ENCODE data around the gene PDE11A. TPM values are rescaled to one million over a fixed set of nuclear protein-coding genes. Genes with fewer than 3 reads are reported as not detected.

The PDE11A gene
- total and polyA plus RNA-seq, 2 of the 8 experiments (the other 6 are each of a cell fraction or from before 2014, with no cell fraction given), result 0.19 to 0.23 TPM

- Histone ChIP-seq H4K20me1 (replicated peaks in 1 of 2; ENCODE audit: control insufficient read depth in 1 of 2, insufficient read depth in 2 of 2, low read length in 2 of 2) (peaks cover 0 to 1% of the 10 kb centered on the region in 2 experiments), H3K23ac (ENCODE audit: insufficient read length) (no peak overlapping the region), H3K23me2 (ENCODE audit: low read depth, low read length) (no peaks in the 10 kb centered on the region), H2BK120ac (replicated peaks; ENCODE audit: low read depth, low read length) (no peak overlapping the region), H2BK20ac (ENCODE audit: low read length) (no peak overlapping the region), H3K79me1 (ENCODE audit: low read depth, low read length) (no peaks in the 10 kb centered on the region), H3K79me2 (ENCODE audit: control insufficient read depth in 1 of 2, insufficient read depth in 2 of 2, low read length in 2 of 2) (no peaks in the 10 kb centered on the region), H4K5ac (ENCODE audit: insufficient read length, low read depth, low read length) (no peak overlapping the region), H2BK5ac (ENCODE audit: low read depth, low read length) (no peak overlapping the region), H4K91ac (replicated peaks; ENCODE audit: insufficient read length, low read length) (no peak overlapping the region), H3K4me2 (ENCODE audit: insufficient read depth in 1 of 2, low read depth in 2 of 2, low read length in 2 of 2) (no peak overlapping the region), H3K27me3 (replicated peaks in 1 of 4; ENCODE audit: control insufficient read depth in 3 of 4, extremely low read depth in 1 of 4, insufficient read depth in 3 of 4, low read length in 3 of 4) (no peaks in the 10 kb centered on the region), H2AFZ (ENCODE audit: low read length) (no peak overlapping the region), H3K18ac (ENCODE audit: extremely low read depth, low read length) (no peak overlapping the region), H3K9ac (replicated peaks in 1 of 4; ENCODE audit: extremely low read depth in 1 of 4, low read depth in 3 of 4, low read length in 3 of 4) (no peak overlapping the region), H3K4me1 (replicated peaks in 1 of 4; ENCODE audit: control insufficient read depth in 3 of 4, insufficient read depth in 4 of 4, low read length in 3 of 4) (no peaks in the 10 kb centered on the region), H3K4ac (replicated peaks; ENCODE audit: insufficient read length, low read depth, low read length) (no peak overlapping the region), H3K4me3 (ENCODE audit: extremely low read depth in 1 of 4, insufficient read depth in 2 of 4, low read depth in 3 of 4, low read length in 4 of 4) (no peak overlapping the region), H2AK5ac (ENCODE audit: low read depth, low read length) (no peak overlapping the region), H3K36me3 (ENCODE audit: control insufficient read depth in 2 of 4, insufficient read depth in 4 of 4, low read length in 3 of 4) (no peaks in the 10 kb centered on the region), H3K9me3 (ENCODE audit: insufficient read depth in 2 of 2, low read depth in 1 of 2, low read length in 1 of 2) (no peaks in the 10 kb centered on the region), H4K8ac (ENCODE audit: extremely low read depth, insufficient read depth, low read length) (no peak overlapping the region), H2BK12ac (ENCODE audit: low read depth, low read length) (no peak overlapping the region), H3K27ac (ENCODE audit: low read depth, low read length) (no peak overlapping the region), H3K56ac (replicated peaks; ENCODE audit: insufficient read length, low read depth, low read length) (no peak overlapping the region), H3K14ac (ENCODE audit: insufficient read length) (no peak overlapping the region), H2BK15ac (ENCODE audit: low read length) (no peak overlapping the region)
- FAIRE-seq (no peak), DNase-seq (ENCODE audit: low read depth in 1 of 2, low spot score in 2 of 2) (no peak)
- ChIA-PET CTCF (ENCODE audit: partially characterized antibody) (interaction anchor here (0.6 kb wide), 1 partner anchor 56 kb away, joined by 3 read pairs; no protein-coding TSS in a partner anchor), POLR2A (ENCODE audit: partially characterized antibody) (no interaction called here)
- WGBS, 2 experiments (ENCODE audit: extremely low coverage in 1 of 2, insufficient coverage in 1 of 2, insufficient read length in 1 of 2, insufficient replicate concordance in 2 of 2, low coverage in 1 of 2, low lambda C conversion rate in 2 of 2, missing lambda C conversion rate in 1 of 2), result 84 to 100% methylated on average over 1 to 4 of the region's 4 CpGs
- TF ChIP-seq GABPA (IDR thresholded peaks at IDR 0.05; ENCODE audit: borderline replicate concordance, insufficient read depth, low read length) (no peak), SP2 (IDR thresholded peaks at IDR 0.05; ENCODE audit: low read length) (no peak), SIRT6 (IDR thresholded peaks at IDR 0.05; ENCODE audit: low read length) (no peak), EZH2 (IDR thresholded peaks at IDR 0.05; ENCODE audit: low read depth, low read length, severe bottlenecking) (no peak), E2F6 (IDR thresholded peaks at IDR 0.05) (no peak), KDM4A (IDR thresholded peaks at IDR 0.05; ENCODE audit: low read depth, low read length, severe bottlenecking) (no peak), NRF1 (IDR thresholded peaks at IDR 0.05; ENCODE audit: low read depth, low read length) (no peak), TAF1 (IDR thresholded peaks at IDR 0.05; ENCODE audit: low read depth, low read length) (no peak), TCF12 (IDR thresholded peaks at IDR 0.05; ENCODE audit: low read depth, low read length) (no peak), RFX5 (IDR thresholded peaks at IDR 0.05; ENCODE audit: borderline replicate concordance, low read depth, low read length) (no peak), USF2 (IDR thresholded peaks at IDR 0.05; ENCODE audit: low read length) (no peak), SRF (IDR thresholded peaks at IDR 0.05; ENCODE audit: low read depth, low read length) (no peak)
Observed at GRCh38 chr2:177930916-177931315, 141.7 kb downstream of the PDE11A start.

Data from H1 (cell line).